H1 (cell line): ENCODE results near the gene NEUROD4. TPM values are rescaled to one million over a fixed set of nuclear protein-coding genes. Genes with fewer than 3 reads are reported as not detected.

Experiments used
- CTCF ChIA-PET: fragments of 300-600 bp; sonication (Branson Sonifier 250); formaldehyde crosslinking; loops from one replicate; lab custom pipeline; 2021; ENCODE audit not compliant: partially characterized antibody; lab: Charles Lee
- POLR2A ChIA-PET: fragments of 300-600 bp; sonication (Branson Sonifier 250); formaldehyde crosslinking; loops from one replicate; lab custom pipeline; 2021; ENCODE audit warnings: inconsistent platforms; ENCODE audit not compliant: partially characterized antibody; lab: Charles Lee
- DNase-seq, 2 experiments: peaks; one replicate each; pipeline versions ENCODE4 v3.0.0 to v3.0.0-alpha.2; 2010 to 2022; ENCODE audit warnings: low spot score in 2 of 2, low read depth in 1 of 2, mixed read lengths in 1 of 2
- FAIRE-seq: peaks from 2 replicates; lab custom pipeline; 2011; peaks lifted over from hg19 to GRCh38; lab: Jason Lieb, UNC
- H2AFZ ChIP-seq: 2 replicates; pipeline ENCODE4 v1.8.1; 2012; ENCODE audit warnings: low read length, inconsistent platforms
- H2AK5ac ChIP-seq: 2 replicates; pipeline ENCODE4 v1.6.1; 2013; ENCODE audit warnings: low read depth, low read length
- H2BK120ac ChIP-seq: replicated peaks from 2 replicates; pipeline ENCODE3; 2013; ENCODE audit warnings: low read depth, low read length, inconsistent platforms
- H2BK12ac ChIP-seq: 2 replicates; pipeline ENCODE4 v1.6.1; 2013; ENCODE audit warnings: low read depth, low read length
- H2BK15ac ChIP-seq: 2 replicates; pipeline ENCODE4 v1.6.1; 2013; ENCODE audit warnings: low read length
- H2BK20ac ChIP-seq: 2 replicates; pipeline ENCODE4 v1.6.1; 2013; ENCODE audit warnings: low read length
- H2BK5ac ChIP-seq: 2 replicates; pipeline ENCODE4 v1.6.1; 2013; ENCODE audit warnings: low read depth, low read length
- H3K14ac ChIP-seq: 2 replicates; pipeline ENCODE4 v1.6.1; 2013; ENCODE audit warnings: inconsistent platforms; ENCODE audit not compliant: insufficient read length
- H3K18ac ChIP-seq: 2 replicates; pipeline ENCODE4 v1.6.1; 2013; ENCODE audit warnings: low read length; ENCODE audit errors: extremely low read depth
- H3K23ac ChIP-seq: 2 replicates; pipeline ENCODE4 v1.6.1; 2013; ENCODE audit warnings: inconsistent platforms; ENCODE audit not compliant: insufficient read length
- H3K23me2 ChIP-seq: 2 replicates; pipeline ENCODE4 v1.6.1; 2013; ENCODE audit warnings: low read depth, low read length
- H3K27ac ChIP-seq: 2 replicates; pipeline ENCODE4 v1.6.1; 2011; ENCODE audit warnings: low read depth, low read length, inconsistent platforms
- H3K27me3 ChIP-seq, 4 experiments: replicated peaks in 1 of 4; 1 replicate in 1 of 4; 2 replicates in 3 of 4; pipeline versions ENCODE4 v1.6.1 to v1.8.1; 2011 to 2013; ENCODE audit warnings: low read length in 3 of 4, mild to moderate bottlenecking in 3 of 4, inconsistent platforms in 2 of 4, mixed read lengths in 2 of 4, moderate library complexity in 1 of 4; ENCODE audit not compliant: control insufficient read depth in 3 of 4, insufficient read depth in 3 of 4; ENCODE audit errors: extremely low read depth in 1 of 4
- H3K36me3 ChIP-seq, 4 experiments: 2 replicates each; pipeline versions ENCODE4 v1.6.1 to v1.8.1; 2011 to 2013; ENCODE audit warnings: mild to moderate bottlenecking in 4 of 4, low read length in 3 of 4, moderate library complexity in 2 of 4, control low read depth in 1 of 4, inconsistent platforms in 1 of 4; ENCODE audit not compliant: insufficient read depth in 4 of 4, control insufficient read depth in 2 of 4
- H3K4ac ChIP-seq: replicated peaks from 2 replicates; pipeline ENCODE3; 2013; ENCODE audit warnings: low read length, low read depth, mixed read lengths, inconsistent platforms; ENCODE audit not compliant: insufficient read length
- H3K4me1 ChIP-seq, 4 experiments: replicated peaks in 1 of 4; 1 replicate in 1 of 4; 2 replicates in 3 of 4; pipeline versions ENCODE4 v1.6.1 to v1.8.1; 2011 to 2013; ENCODE audit warnings: low read length in 3 of 4, inconsistent platforms in 2 of 4, mixed read lengths in 1 of 4; ENCODE audit not compliant: insufficient read depth in 4 of 4, control insufficient read depth in 3 of 4
- H3K4me2 ChIP-seq, 2 experiments: 2 replicates each; pipeline versions ENCODE4 v1.6.1 to v1.8.1; 2011 to 2013; ENCODE audit warnings: low read depth in 2 of 2, low read length in 2 of 2, control low read depth in 1 of 2, inconsistent platforms in 1 of 2, mild to moderate bottlenecking in 1 of 2; ENCODE audit not compliant: insufficient read depth in 1 of 2
- H3K4me3 ChIP-seq, 4 experiments: fragments of 200-600, 300-600 bp in 1 of 4; sonication (generic), shearing (Covaris generic), sonication (Bioruptor Twin) in 1 of 4; 2 replicates each; pipeline versions ENCODE4 v1.5.1 to v1.8.1; 2011 to 2016; ENCODE audit warnings: low read length in 4 of 4, low read depth in 3 of 4, control low read depth in 2 of 4, inconsistent platforms in 2 of 4, mild to moderate bottlenecking in 2 of 4, mixed read lengths in 1 of 4, moderate library complexity in 1 of 4; ENCODE audit not compliant: insufficient read depth in 2 of 4; ENCODE audit errors: extremely low read depth in 1 of 4
- H3K56ac ChIP-seq: replicated peaks from 2 replicates; pipeline ENCODE3; 2013; ENCODE audit warnings: low read depth, mild to moderate bottlenecking, mixed read lengths, low read length, inconsistent platforms; ENCODE audit not compliant: insufficient read length
- H3K79me1 ChIP-seq: 2 replicates; pipeline ENCODE4 v1.6.1; 2013; ENCODE audit warnings: low read depth, low read length, control low read depth
- H3K79me2 ChIP-seq, 2 experiments: 2 replicates each; pipeline versions ENCODE4 v1.6.1 to v1.8.1; 2012 to 2013; ENCODE audit warnings: low read length in 2 of 2, mild to moderate bottlenecking in 2 of 2, inconsistent platforms in 1 of 2; ENCODE audit not compliant: insufficient read depth in 2 of 2, control insufficient read depth in 1 of 2
- H3K9ac ChIP-seq, 4 experiments: replicated peaks in 1 of 4; 1 replicate in 1 of 4; 2 replicates in 3 of 4; pipeline versions ENCODE4 v1.6.1 to v1.8.1; 2011 to 2013; ENCODE audit warnings: low read depth in 3 of 4, low read length in 3 of 4, control low read depth in 2 of 4, mild to moderate bottlenecking in 2 of 4, moderate library complexity in 2 of 4, inconsistent platforms in 1 of 4; ENCODE audit errors: extremely low read depth in 1 of 4
- H3K9me3 ChIP-seq, 2 experiments: 2 replicates each; pipeline versions ENCODE4 v1.6.1 to v1.8.1; 2012 to 2013; ENCODE audit warnings: mild to moderate bottlenecking in 2 of 2, moderate library complexity in 2 of 2, control low read depth in 1 of 2, inconsistent platforms in 1 of 2, low read depth in 1 of 2, low read length in 1 of 2, mixed read lengths in 1 of 2; ENCODE audit not compliant: insufficient read depth in 2 of 2
- H4K20me1 ChIP-seq, 2 experiments: replicated peaks in 1 of 2; 2 replicates each; pipeline versions ENCODE3 to v1.8.1; 2011 to 2013; ENCODE audit warnings: inconsistent platforms in 2 of 2, low read length in 2 of 2, mild to moderate bottlenecking in 1 of 2; ENCODE audit not compliant: insufficient read depth in 2 of 2, control insufficient read depth in 1 of 2
- H4K5ac ChIP-seq: 2 replicates; pipeline ENCODE4 v1.6.1; 2013; ENCODE audit warnings: low read length, low read depth, mixed read lengths, inconsistent platforms; ENCODE audit not compliant: insufficient read length
- H4K8ac ChIP-seq: 2 replicates; pipeline ENCODE4 v1.8.0; 2013; ENCODE audit warnings: mild to moderate bottlenecking, moderate library complexity, low read length, inconsistent platforms; ENCODE audit not compliant: insufficient read depth; ENCODE audit errors: extremely low read depth
- H4K91ac ChIP-seq: replicated peaks from 2 replicates; pipeline ENCODE3; 2013; ENCODE audit warnings: low read length, mixed read lengths, inconsistent platforms; ENCODE audit not compliant: insufficient read length
- SP4 ChIP-seq: IDR thresholded peaks from 2 replicates; pipeline ENCODE4 v1.6.1; 2012; ENCODE audit warnings: low read length, inconsistent platforms
- WGBS, 2 experiments: shearing (Covaris generic) in 1 of 2; methylation state at CpG; one replicate each; pipeline versions ENCODE4 v1.1.6 to v1.1.7; 2013 to 2015; ENCODE audit warnings: low lambda C conversion rate in 2 of 2, mixed read lengths in 2 of 2, inconsistent platforms in 1 of 2, low coverage in 1 of 2, missing lambda C conversion rate in 1 of 2; ENCODE audit not compliant: insufficient replicate concordance in 2 of 2, insufficient coverage in 1 of 2, insufficient read length in 1 of 2; ENCODE audit errors: extremely low coverage in 1 of 2, missing lambda C conversion rate in 1 of 2; 5-methylcytosine and 5-hydroxymethylcytosine counted together
- polyA plus RNA-seq, 7 experiments: library from polyadenylated mRNA; depleted of rRNA in 3 of 7; stranded (reverse) in 5 of 7; unstranded in 2 of 7; fragments of >200 nt in 5 of 7; fragments of 200-250 nt in 2 of 7; gene quantifications; 1 replicate in 5 of 7; 2 replicates in 1 of 7; 4 replicates in 1 of 7; pipeline versions ENCODE4 v1.2.1 to v1.2.3, GENCODE V29; 2011 to 2013; ENCODE audit warnings: missing spikeins in 2 of 7, mixed read lengths in 2 of 7
- total RNA-seq: library from RNA; stranded (reverse); fragmentation: NEBNext Ultra II Directional; extraction: Animal tissue kit (Norgen Biotek cat#: 25700); gene quantifications from 2 replicates; pipeline ENCODE4 v1.2.1, GENCODE V29; 2021

NEUROD4 gene
- total and polyA plus RNA-seq, 2 of the 8 experiments (the other 6 are each of a cell fraction or from before 2014, with no cell fraction given), result not detected

GRCh38 chr12:54991991-54992375 lies 27.8 kb upstream of the NEUROD4 start:
- H2BK120ac ChIP-seq, result no peak overlapping the region
- no peak overlapping the region for H3K4me3 ChIP-seq
- no peaks in the 10 kb centered on the region for H4K20me1 ChIP-seq
- H2BK12ac ChIP-seq, result no peak overlapping the region
- no peak overlapping the region for H4K91ac ChIP-seq
- H3K14ac ChIP-seq, result no peak overlapping the region
- no peak overlapping the region for H4K8ac ChIP-seq
- no peaks in the 10 kb centered on the region for H3K27me3 ChIP-seq
- no peak overlapping the region for H2BK20ac ChIP-seq
- ChIA-PET CTCF (interaction anchor here (0.6 to 13.9 kb wide), 30 partner anchors 9 to 1450 kb away, joined by 3 to 627 read pairs (median 10); partner anchors contain the start of gene TESPA1), POLR2A (no interaction called here)
- H3K36me3 ChIP-seq, result no peaks in the 10 kb centered on the region
- H3K4me1 ChIP-seq, result peaks cover 0 to 3% (median under 1%) of the 10 kb centered on the region in 4 experiments; a peak in 2 of 7 replicates
- H3K4me2 ChIP-seq, result no peak overlapping the region
- FAIRE-seq, result no peak
- DNase-seq, result no peak
- no peaks in the 10 kb centered on the region for H3K9me3 ChIP-seq
- H3K27ac ChIP-seq, result no peak overlapping the region
- H2BK15ac ChIP-seq, result no peak overlapping the region
- H2AFZ ChIP-seq, result no peak overlapping the region
- H3K56ac ChIP-seq, result no peak overlapping the region
- no peaks in the 10 kb centered on the region for H3K79me1 ChIP-seq
- WGBS, 2 experiments, result 92% methylated on average over 5 of the region's 5 CpGs; no CpG with 5 or more reads in 1 of the 2 experiments
- H4K5ac ChIP-seq, result no peak overlapping the region
- H3K18ac ChIP-seq, result no peak overlapping the region
- H3K79me2 ChIP-seq, result no peaks in the 10 kb centered on the region
- H2BK5ac ChIP-seq, result no peak overlapping the region
- H3K23me2 ChIP-seq, result no peaks in the 10 kb centered on the region; the same call in 1 of the 2 replicates
- H3K4ac ChIP-seq, result no peak overlapping the region
- H3K23ac ChIP-seq, result no peak overlapping the region
- H3K9ac ChIP-seq, result no peak overlapping the region
- H2AK5ac ChIP-seq, result no peak overlapping the region
- no peak for TF ChIP-seq SP4
